Choroid plexus epithelial cell (primary cell): Measurements from ENCODE around the gene PLCB1.
A peak's percentile ranks its signal among the peaks of the same experiment; 100 is the strongest.

ENCODE experiments used
- DNase-seq: peaks from one replicate; pipeline ENCODE4 v3.0.0-alpha.2; 2010; ENCODE audit warnings: low read depth
- H3K4me3 ChIP-seq: 2 replicates; pipeline ENCODE4 v1.5.1; 2011; ENCODE audit warnings: low read depth, mild to moderate bottlenecking, control low read depth, low read length, moderate library complexity
- TF ChIP-seq, protein P1 (sequence below): conservative IDR thresholded peaks from 2 replicates; pipeline ENCODE4 v1.5.1; 2011; ENCODE audit warnings: low read depth, mild to moderate bottlenecking, control low read depth, inconsistent platforms, low read length, moderate library complexity

The PLCB1 gene

DNA sequence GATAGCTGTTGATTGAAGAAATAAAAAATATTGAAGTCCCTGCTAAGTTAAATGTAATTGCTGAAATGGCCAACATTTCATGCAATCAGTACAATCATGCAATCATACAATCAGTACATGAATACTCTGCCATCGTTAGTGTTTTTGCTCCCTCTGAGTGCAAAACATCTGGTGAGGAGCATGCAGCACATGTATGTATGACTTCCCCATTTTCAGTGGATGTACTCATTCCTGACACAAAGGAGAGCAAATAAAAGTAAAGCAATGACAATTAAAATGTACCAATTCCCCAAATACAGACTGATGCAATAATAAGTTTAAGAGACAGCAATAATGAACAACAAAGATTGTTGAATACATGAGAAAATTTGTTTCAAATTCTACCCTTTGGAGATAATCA lies 140.7 kb downstream of the PLCB1 start:
- no peak overlapping the region for H3K4me3 ChIP-seq
- DNase-seq, result no peak
- TF ChIP-seq, protein P1, sequence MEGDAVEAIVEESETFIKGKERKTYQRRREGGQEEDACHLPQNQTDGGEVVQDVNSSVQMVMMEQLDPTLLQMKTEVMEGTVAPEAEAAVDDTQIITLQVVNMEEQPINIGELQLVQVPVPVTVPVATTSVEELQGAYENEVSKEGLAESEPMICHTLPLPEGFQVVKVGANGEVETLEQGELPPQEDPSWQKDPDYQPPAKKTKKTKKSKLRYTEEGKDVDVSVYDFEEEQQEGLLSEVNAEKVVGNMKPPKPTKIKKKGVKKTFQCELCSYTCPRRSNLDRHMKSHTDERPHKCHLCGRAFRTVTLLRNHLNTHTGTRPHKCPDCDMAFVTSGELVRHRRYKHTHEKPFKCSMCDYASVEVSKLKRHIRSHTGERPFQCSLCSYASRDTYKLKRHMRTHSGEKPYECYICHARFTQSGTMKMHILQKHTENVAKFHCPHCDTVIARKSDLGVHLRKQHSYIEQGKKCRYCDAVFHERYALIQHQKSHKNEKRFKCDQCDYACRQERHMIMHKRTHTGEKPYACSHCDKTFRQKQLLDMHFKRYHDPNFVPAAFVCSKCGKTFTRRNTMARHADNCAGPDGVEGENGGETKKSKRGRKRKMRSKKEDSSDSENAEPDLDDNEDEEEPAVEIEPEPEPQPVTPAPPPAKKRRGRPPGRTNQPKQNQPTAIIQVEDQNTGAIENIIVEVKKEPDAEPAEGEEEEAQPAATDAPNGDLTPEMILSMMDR, result no peak

GRCh38 chr20:8284902-8285301 lies 152.8 kb downstream of the PLCB1 start:
- H3K4me3 ChIP-seq, result no peak overlapping the region
- no peak for DNase-seq
- TF ChIP-seq, protein P1, result no peak

DNA sequence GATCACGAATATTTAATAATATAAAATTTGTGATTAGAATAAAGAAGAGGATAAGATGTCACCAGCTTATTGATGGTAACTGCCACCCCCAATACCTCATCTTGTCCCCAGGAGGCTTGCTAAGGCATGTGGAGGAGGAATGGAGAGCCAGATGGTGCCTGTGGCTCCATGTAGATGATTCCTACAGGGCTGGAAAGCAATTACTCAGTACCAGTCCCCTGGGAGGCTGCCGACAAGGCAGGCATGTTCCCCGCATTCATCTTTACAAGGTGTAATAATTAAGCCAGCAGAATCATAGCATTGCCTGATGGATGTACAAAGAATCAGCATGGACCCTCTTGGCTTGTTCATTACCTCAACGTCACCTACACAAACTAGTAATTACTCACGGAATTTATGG lies 155.3 kb downstream of the PLCB1 start:
- no peak overlapping the region for H3K4me3 ChIP-seq
- DNase-seq, result no peak
- TF ChIP-seq, protein P1, result no peak

- no peak for DNase-seq
- TF ChIP-seq, protein P1, result no peak
- no peak overlapping the region for H3K4me3 ChIP-seq
Observed at GRCh38 chr20:8291200-8291599, 159.1 kb downstream of the PLCB1 start.

GRCh38 chr20:8291873-8292272 lies 159.8 kb downstream of the PLCB1 start:
- H3K4me3 ChIP-seq, result no peak overlapping the region
- TF ChIP-seq, protein P1, result no peak
- peak; percentile 68 for DNase-seq

DNA sequence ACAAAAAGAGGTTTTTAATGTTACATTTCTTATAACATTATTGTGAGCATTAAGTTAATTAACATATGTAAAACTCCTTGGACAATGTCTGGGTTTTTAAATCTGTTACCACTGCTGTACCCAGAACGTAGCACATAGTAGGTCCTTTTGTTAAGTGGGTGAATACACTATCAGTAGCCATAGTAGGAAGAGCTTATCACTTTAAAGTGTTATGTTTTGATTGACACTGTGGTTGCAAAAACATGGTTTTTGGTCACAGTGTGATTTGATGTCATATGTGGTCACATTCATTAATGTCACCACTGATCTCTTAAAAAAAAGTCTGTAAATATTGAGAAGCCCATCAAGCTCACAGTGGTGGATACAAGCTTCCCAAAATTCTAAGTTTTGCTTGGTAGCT lies 160.7 kb downstream of the PLCB1 start:
- TF ChIP-seq, protein P1, result no peak
- no peak for DNase-seq
- no peak overlapping the region for H3K4me3 ChIP-seq

DNA sequence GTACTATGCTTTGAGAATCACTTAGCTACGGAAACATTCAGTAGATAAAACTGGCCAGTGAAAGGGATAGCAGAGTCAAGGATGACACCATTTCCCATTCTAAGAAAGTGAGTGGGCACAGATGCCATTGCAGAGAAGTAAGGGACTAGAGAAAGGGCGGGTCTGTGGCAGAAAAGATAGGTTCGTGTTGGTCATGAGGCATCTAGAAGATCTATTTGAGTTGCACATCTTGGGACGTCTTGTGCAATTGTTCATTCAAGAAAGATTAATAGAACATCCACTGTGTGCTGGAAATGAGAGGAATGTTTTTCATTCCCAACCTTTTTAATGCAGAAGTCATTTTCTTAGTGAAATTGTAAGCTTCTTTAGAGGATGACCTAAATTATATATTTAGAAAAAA lies 161.7 kb downstream of the PLCB1 start:
- TF ChIP-seq, protein P1, result no peak
- DNase-seq, result no peak
- no peak overlapping the region for H3K4me3 ChIP-seq
